Aorta (tissue), 5 donors: Measurements from ENCODE around the gene SENP5. TPM values are rescaled to one million over a fixed set of nuclear protein-coding genes. Genes with fewer than 3 reads are reported as not detected.

Source experiments
- ATAC-seq: fragments of 200-7000 bp; cut with Tn5 transposase; one replicate; pipeline ENCODE4 v1.9.1; 2022; ENCODE audit warnings: moderate library complexity; ENCODE audit not compliant: low FRiP score
- DNase-seq, 2 donors: peaks; one replicate each; pipeline ENCODE4 v3.0.0-alpha.2; 2020
- H3K27ac ChIP-seq, 2 donors: one replicate each; pipeline ENCODE4 v1.5.1; 2013; ENCODE audit warnings: low read length in 2 of 2, mild to moderate bottlenecking in 2 of 2, moderate library complexity in 2 of 2, control low read depth in 1 of 2, inconsistent platforms in 1 of 2, low read depth in 1 of 2
- H3K27me3 ChIP-seq, 2 donors: one replicate each; pipeline ENCODE4 v1.6.1; 2013; ENCODE audit warnings: control low read depth in 1 of 2, low read length in 1 of 2, mild to moderate bottlenecking in 1 of 2, moderate library complexity in 1 of 2; ENCODE audit not compliant: insufficient read depth in 2 of 2, control insufficient read depth in 1 of 2
- H3K36me3 ChIP-seq, 2 donors: one replicate each; pipeline ENCODE4 v1.6.1; 2013; ENCODE audit warnings: control low read depth in 1 of 2, low read length in 1 of 2, mild to moderate bottlenecking in 1 of 2; ENCODE audit not compliant: insufficient read depth in 2 of 2, control insufficient read depth in 1 of 2
- H3K4me1 ChIP-seq, 2 donors: one replicate each; pipeline ENCODE4 v1.6.1; 2013; ENCODE audit warnings: low read length in 2 of 2, control low read depth in 1 of 2, mild to moderate bottlenecking in 1 of 2, moderate library complexity in 1 of 2; ENCODE audit not compliant: insufficient read depth in 2 of 2, control insufficient read depth in 1 of 2
- H3K4me3 ChIP-seq, 2 donors: one replicate each; pipeline ENCODE4 v1.5.1; 2013; ENCODE audit warnings: low read length in 2 of 2, control low read depth in 1 of 2, mild to moderate bottlenecking in 1 of 2
- H3K9me3 ChIP-seq: one replicate; pipeline ENCODE4 v1.6.1; 2013; ENCODE audit warnings: mild to moderate bottlenecking, low read length; ENCODE audit not compliant: control insufficient read depth
- WGBS, 2 donors: extraction: QIAGEN DNeasy Blood & Tissue Kit; methylation state at CpG; one replicate each; pipeline ENCODE4 v1.1.7; 2013; 5-methylcytosine and 5-hydroxymethylcytosine counted together
- intact Hi-C, 2 donors: fragments of 100-400 bp; cut with DNase I; formaldehyde crosslinking; loops; one replicate each; pipeline versions ENCODE4 v1.14.2 to v1.15.0; 2022
- polyA plus RNA-seq, 2 donors: library from polyadenylated mRNA; stranded (reverse); fragments of 200-250 nt; gene quantifications; one replicate each; pipeline ENCODE4 v1.2.3, GENCODE V29; 2013
- total RNA-seq, 2 donors: library from RNA; stranded (reverse); fragmentation: NEBNext Ultra II Directional; extraction: Animal tissue kit (Norgen Biotek cat#: 25700); gene quantifications; one replicate each; pipeline ENCODE4 v1.2.1, GENCODE V29; 2021
- donor health status: healthy with polysubstance abuse.
- donor health status: Bipolar disorder and iron deficiency.
- donor health status: DM: no; HTN: no; CAD: no.
- donor health status: DM: no; HTN: no; CAD: no.
- donor health status: DM: yes; HTN: yes; CAD: no.

The SENP5 gene
- total and polyA plus RNA-seq, 4 donors: 4.9 to 42.8 (median 26.5) TPM

DNA sequence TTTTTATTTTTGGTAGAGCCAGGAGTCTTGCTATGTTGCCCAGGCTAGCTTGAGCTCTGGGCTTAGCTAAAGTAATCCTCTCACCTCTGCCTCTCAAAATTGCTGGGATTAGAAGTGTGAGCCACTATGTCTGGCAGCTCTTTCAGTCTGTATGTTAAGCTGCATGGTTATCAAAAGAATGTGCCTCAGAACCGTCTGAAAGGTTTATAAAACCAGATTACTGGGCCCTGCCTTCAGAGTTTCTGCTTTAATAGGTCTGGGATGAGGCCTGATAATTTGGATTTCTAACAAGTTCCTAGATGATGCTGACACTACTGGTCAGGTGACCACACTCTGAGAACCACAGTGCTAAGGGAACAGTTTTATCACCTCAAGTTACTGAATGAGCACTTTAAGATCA is 34.6 kb downstream of the SENP5 start:
- Histone ChIP-seq H3K9me3 (no peaks in the 10 kb centered on the region), H3K4me1 (no peaks in the 10 kb centered on the region), H3K27me3 (no peaks in the 10 kb centered on the region), H3K27ac (no peak overlapping the region), H3K4me3 (no peak overlapping the region), H3K36me3 (peaks cover 0 to 3% of the 10 kb centered on the region in 2 donors)
- WGBS, 2 donors: 65 to 70% methylated on average over 1 of the region's 1 CpG
- DNase-seq (no peak), ATAC-seq (no peak)
- intact Hi-C loops: no loop called here

DNA sequence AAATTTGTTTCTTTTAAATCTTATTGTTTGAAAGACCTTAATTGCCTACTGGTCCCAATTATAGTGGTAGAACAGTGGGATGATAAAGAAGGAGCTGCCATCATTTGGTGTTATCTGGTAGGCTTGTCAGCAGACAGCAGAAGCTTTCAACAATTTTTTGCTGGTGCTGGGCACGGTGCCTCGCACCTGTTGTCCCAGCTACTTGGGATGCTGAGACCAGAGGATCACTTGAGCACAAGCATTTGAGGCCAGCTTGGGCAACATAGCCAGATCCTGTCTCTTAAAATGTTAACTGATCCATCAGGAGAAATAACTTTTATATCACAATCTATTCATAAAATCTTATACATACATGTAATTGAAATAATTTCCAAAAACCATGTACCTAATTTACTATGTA is 36.0 kb downstream of the SENP5 start:
- Histone ChIP-seq H3K9me3 (no peaks in the 10 kb centered on the region), H3K36me3 (peaks cover 0 to 3% of the 10 kb centered on the region in 2 donors), H3K4me3 (no peak overlapping the region), H3K27ac (no peak overlapping the region), H3K4me1 (no peaks in the 10 kb centered on the region), H3K27me3 (no peaks in the 10 kb centered on the region)
- DNase-seq (no peak), ATAC-seq (no peak)
- intact Hi-C loops: no loop called here
- WGBS, 2 donors: 97 to 98% methylated on average over 2 of the region's 2 CpGs

DNA sequence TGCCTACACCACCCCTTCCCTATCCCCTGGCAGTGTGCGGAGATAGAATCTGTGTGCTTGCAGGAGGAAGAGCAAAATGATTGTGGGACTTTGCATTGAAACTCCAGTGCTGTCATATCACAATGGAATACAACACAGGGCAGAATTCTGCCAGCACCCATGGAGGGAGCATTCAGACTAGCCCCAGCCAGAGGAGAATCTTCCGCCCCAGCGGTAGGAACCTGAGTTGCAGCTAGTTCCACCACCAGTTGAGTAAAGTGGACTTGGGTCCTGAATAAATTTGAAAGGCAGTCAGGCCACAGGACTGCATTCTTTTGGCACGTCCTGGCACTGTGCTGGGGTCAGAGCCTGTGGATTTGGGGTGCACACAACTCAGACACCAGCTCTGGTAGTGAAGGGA is 47.1 kb downstream of the SENP5 start:
- Histone ChIP-seq H3K27ac (no peak overlapping the region), H3K4me3 (no peak overlapping the region), H3K36me3 (peaks cover 2 to 3% of the 10 kb centered on the region in 2 donors), H3K27me3 (no peaks in the 10 kb centered on the region), H3K4me1 (no peaks in the 10 kb centered on the region), H3K9me3 (no peaks in the 10 kb centered on the region)
- ATAC-seq (no peak), DNase-seq (no peak)
- 91 to 95% methylated on average over 4 of the region's 4 CpGs for WGBS, 2 donors
- intact Hi-C loops: no loop called here

DNA sequence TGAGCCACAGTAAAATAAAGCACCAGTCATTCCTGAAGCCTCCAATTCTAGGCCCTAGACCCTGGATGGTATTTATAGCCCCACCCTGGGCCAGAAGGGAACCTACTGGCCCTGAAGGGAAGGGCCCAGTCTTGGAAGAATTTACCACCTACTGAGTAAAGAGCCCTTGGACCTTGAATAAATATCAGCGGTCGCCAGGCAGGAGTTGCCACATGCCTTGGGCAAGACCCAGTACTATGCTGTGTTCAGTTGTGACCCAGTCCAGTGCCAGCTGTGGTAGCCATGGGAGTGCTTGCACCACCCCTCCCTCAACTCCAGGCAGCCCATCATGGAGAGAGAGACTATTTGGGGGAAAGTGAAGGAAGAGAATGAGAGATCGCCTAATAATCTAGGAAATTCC is 47.7 kb downstream of the SENP5 start:
- DNase-seq (no peak), ATAC-seq (no peak)
- intact Hi-C loops: no loop called here
- Histone ChIP-seq H3K9me3 (no peaks in the 10 kb centered on the region), H3K27me3 (no peaks in the 10 kb centered on the region), H3K4me3 (no peak overlapping the region), H3K36me3 (peaks cover 2 to 3% of the 10 kb centered on the region in 2 donors), H3K4me1 (no peaks in the 10 kb centered on the region), H3K27ac (no peak overlapping the region)
- 97 to 100% methylated on average over 3 of the region's 3 CpGs for WGBS, 2 donors

DNA sequence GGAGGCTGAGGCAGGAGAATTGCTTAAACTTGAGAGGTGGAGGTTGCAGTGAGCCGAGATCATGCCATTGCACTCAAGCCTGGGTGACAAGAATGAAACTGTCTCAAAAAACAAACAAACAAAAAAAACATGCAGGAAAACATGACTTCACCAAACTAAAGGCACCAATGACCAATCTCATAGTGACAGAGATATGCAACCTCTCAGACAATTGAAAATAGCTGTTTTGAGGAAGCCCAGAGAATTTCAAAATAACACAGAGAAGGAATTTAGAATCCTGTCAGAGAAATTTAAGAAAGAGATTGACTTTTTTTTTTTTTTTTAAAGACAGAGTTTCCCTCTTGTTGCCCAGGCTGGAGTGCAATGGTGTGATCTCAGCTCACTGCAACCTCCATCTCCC is 48.5 kb downstream of the SENP5 start:
- no peaks in the 10 kb centered on the region for H3K9me3 ChIP-seq
- 94 to 96% methylated on average over 1 of the region's 1 CpG for WGBS, 2 donors

DNA sequence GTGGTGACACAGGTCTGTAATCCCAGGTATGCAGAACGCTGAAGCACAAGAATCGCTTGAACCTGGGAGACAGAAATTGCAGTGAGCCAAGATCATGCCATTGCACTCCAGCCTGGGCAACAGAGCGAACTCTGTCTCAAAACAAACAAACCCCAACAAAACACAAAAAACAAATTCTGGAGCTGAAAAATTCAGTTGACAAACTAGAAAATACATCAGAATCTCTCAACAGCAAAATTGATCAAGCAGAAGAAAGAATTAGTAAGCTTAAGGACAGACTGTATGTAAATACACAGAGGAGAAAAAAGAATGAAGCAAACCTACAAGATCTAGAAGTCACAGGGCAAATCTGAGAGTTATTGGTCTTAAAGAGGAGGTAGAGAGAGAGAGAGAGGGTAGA is 49.3 kb downstream of the SENP5 start:
- intact Hi-C loops: no loop called here
- Histone ChIP-seq H3K36me3 (peaks cover 3% of the 10 kb centered on the region in 2 donors), H3K27ac (no peak overlapping the region), H3K9me3 (no peaks in the 10 kb centered on the region), H3K27me3 (no peaks in the 10 kb centered on the region), H3K4me1 (no peaks in the 10 kb centered on the region), H3K4me3 (no peak overlapping the region)
- no peak for DNase-seq
- 96 to 99% methylated on average over 3 of the region's 3 CpGs for WGBS, 2 donors
- no peak for ATAC-seq

More for the DNA sequence above, 48.5 kb downstream of the SENP5 start:
- intact Hi-C loops: no loop called here
- Histone ChIP-seq H3K27ac (no peak overlapping the region), H3K4me3 (no peak overlapping the region), H3K36me3 (peaks cover 3% of the 10 kb centered on the region in 2 donors), H3K4me1 (no peaks in the 10 kb centered on the region), H3K27me3 (no peaks in the 10 kb centered on the region)
- ATAC-seq (no peak), DNase-seq (no peak)

DNA sequence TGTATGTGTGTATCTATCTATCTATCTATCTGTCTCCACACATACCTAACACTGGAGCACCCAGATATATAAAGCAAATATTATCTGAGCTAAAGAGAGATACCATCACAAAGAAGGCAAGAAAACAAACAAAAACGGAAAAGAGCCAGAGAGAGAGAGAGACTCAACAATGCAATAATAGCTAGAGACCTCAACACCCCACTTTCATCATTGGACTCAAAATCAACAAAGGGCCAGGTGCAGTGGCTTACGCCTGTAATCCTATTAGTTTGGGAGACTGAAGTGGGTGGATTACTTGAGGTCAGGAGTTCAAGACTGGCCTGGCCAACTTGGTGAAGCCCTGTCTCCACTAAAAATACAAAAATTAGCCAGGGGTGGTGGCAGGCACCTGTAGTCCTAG is 51.2 kb downstream of the SENP5 start:
- ATAC-seq (no peak), DNase-seq (no peak)

DNA sequence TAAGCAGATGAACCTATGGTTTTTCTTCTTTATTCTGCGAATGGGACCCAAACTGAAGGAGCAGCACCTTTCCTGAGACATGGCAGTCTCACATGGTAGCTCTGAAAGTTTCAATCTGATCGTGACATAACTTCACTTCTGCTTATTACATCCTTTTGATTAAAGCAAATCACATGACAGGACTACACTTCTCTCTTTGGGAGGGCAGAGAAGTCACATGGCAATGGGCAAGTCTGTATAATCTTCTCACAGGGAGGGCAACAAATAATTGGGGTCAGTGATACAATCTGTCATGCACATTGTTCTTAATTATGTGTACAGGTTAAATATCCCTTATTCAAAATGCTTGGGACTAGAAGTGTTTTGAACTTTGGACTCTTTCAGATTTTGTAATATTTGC is 53.0 kb downstream of the SENP5 start:
- WGBS, 2 donors: 65 to 86% methylated on average over 2 of the region's 2 CpGs
- no peak overlapping the region for H3K27ac ChIP-seq
- no peak for ATAC-seq
- H3K9me3 ChIP-seq: peaks cover 1% of the 10 kb centered on the region
- H3K4me3 ChIP-seq: no peak overlapping the region
- intact Hi-C loops: no loop called here
- DNase-seq: no peak
- no peaks in the 10 kb centered on the region for H3K4me1 ChIP-seq
- peaks cover 0 to 4% of the 10 kb centered on the region in 2 donors for H3K36me3 ChIP-seq
- no peaks in the 10 kb centered on the region for H3K27me3 ChIP-seq

More for the DNA sequence above, 51.2 kb downstream of the SENP5 start:
- no peak overlapping the region for H3K27ac ChIP-seq
- WGBS, 2 donors: 83 to 87% methylated on average over 2 of the region's 2 CpGs
- peaks cover 3 to 6% of the 10 kb centered on the region in 2 donors for H3K36me3 ChIP-seq
- intact Hi-C loops: no loop called here
- H3K27me3 ChIP-seq: no peaks in the 10 kb centered on the region
- H3K9me3 ChIP-seq: peaks cover 1% of the 10 kb centered on the region
- H3K4me1 ChIP-seq: no peaks in the 10 kb centered on the region
- H3K4me3 ChIP-seq: no peak overlapping the region

DNA sequence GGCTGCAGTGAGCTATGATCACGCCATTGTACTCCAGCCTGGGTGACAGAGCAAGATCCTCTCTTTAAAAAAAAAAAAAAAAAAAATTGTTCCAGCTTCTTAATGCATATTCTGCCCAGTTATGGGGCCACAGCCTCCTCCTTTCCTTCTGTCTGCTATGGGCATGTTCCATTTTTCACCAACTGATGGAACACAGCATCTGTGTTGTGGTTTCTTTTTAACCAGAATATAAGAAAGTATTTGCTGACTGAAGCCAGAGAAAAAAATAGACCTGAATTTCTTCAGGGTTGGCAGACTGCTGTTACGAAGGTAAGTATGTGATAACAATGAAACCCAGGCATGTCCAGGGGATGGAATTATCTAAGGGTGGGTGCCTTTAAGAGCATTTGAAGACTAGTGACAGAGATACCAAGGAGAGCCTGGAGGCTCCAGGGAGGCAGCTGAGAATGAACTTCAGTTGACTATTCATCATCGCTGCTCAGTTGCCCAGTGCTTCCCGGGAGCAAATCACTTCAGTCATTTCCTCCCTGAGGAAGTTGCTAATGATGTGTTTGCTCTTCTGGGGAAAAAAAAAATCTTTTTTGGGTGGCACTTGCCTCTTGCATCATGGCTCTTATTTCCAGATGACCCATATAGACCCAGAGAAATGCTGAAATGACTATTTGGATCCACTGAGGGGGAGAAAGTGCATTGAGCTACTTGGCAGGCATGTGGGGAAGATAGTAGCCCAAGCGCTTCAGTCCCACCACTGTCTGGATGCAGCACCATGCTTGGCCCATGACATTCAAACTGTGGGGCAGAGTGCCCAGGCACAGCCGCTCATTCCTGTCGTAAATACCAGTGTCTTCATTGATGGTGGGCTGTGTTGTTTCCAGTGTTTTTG is 60.1 kb downstream of the SENP5 start:
- Histone ChIP-seq H3K4me3 (no peak overlapping the region), H3K27me3 (no peaks in the 10 kb centered on the region), H3K36me3 (peaks cover 5% of the 10 kb centered on the region in 2 donors), H3K9me3 (no peaks in the 10 kb centered on the region), H3K27ac (no peak overlapping the region), H3K4me1 (no peaks in the 10 kb centered on the region)
- ATAC-seq (no peak), DNase-seq (no peak)
- 91 to 92% methylated on average over 7 of the region's 7 CpGs for WGBS, 2 donors
- intact Hi-C loops: no loop called here
